Tongue (tissue), 2 donors: ENCODE data around the gene NDUFA7. TPM values are rescaled to one million over a fixed set of nuclear protein-coding genes. Genes with fewer than 3 reads are reported as not detected.
"Not testable (repeated sequence)": the region's sequence is repeated elsewhere in the genome, so short reads cannot be mapped to it uniquely, and the experiment has no call there.

Experiments
- DNase-seq: peaks from one replicate; pipeline ENCODE4 v3.0.0-alpha.2; 2015
- total RNA-seq: library from RNA; depleted of rRNA; stranded (reverse); fragments of >200 nt; gene quantifications from one replicate; pipeline ENCODE4 v1.2.3, GENCODE V29; 2014

The NDUFA7 gene
- total RNA-seq = 8.6 TPM

DNA sequence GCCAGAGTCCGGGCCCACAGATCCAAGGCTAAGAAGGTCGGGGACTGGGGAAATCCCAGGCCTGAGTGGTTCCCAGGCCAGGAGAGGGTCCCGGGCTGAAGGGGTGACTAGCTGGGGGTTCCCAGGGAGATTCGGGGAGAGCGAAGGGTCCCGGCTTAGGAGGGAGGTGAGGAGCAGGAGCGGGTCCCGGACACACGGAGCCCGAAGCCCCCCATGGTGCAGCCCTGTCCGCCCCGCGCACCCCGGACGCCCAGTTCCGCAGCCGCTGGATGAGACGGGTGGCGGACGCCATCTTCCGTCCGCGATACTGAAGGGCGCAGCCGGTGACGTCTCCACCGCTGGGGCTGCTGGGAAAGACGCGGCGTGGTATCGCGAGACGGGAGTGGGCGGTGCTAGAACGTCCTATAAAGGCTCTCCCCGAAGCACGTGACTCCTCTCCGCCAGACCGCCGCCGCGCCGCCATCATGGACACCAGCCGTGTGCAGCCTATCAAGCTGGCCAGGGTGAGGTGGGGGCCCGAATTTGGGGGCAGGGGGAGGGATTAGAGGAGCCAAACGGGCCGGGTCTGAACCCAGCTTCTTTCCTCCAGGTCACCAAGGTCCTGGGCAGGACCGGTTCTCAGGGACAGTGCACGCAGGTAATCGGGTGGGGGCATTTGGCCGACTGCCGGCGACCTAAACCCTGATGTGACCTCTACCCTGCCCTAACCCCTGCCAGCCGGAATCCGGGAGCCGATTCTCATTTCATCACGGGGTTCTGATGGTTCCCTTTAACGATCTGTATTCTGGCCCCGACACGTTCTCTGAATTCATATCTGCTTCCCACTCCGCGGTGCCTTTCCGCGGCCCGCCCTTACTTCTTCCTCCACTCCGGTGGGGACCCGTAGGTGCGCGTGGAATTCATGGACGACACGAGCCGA, at the start of gene NDUFA7, which contains the start of gene RPS28:
Gene NDUFA7 (minus strand): TSS at position 309 of the 919 bp plus-strand sequence. CDS start 17 bp downstream, at position 292.
Gene RPS28 (plus strand): TSS at position 430 of the 919 bp plus-strand sequence. CDS start 35 bp downstream, at position 465.
- peak; percentile 99 for DNase-seq

DNA sequence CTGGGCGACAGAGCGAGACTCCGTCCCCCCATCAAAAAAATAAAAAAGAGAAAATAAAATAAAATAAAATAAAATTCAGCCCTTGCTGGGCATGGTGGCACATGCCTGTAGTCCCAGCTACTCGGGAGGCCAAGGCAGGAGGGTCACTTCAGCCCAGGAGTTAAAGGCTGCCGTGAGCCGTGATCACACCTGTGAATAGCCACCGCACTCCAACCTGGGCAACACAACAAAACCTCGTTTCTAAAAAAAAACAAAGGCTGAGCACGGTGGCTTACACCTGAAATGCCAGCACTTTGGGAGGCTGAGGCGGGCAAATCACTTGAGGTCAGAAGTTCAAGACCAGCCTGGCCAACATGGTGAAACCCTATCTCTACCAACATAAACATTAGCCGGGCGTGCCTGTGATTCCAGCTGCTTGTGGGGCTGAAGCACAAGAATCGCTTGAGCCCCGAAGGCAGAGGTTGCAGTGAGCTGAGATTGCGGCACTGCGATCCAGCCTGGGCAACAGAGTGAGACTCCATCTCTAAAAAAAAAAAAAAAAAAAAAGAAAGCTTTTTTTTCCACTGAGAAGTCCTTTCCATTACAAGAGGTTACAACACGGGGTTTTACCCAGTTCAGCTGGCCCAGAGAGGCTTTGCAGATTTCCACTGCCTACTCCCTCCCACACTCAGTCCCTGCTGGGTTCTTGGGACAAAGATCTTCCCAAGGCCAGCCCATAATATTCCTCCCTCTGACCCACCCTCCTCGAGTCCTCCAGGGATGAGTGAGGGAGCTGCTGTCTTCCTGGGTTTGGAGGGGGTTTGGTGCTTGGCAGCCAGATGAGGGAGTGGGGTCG, 49.2 kb upstream of the NDUFA7 start:
- DNase-seq = peak; percentile 56

DNA sequence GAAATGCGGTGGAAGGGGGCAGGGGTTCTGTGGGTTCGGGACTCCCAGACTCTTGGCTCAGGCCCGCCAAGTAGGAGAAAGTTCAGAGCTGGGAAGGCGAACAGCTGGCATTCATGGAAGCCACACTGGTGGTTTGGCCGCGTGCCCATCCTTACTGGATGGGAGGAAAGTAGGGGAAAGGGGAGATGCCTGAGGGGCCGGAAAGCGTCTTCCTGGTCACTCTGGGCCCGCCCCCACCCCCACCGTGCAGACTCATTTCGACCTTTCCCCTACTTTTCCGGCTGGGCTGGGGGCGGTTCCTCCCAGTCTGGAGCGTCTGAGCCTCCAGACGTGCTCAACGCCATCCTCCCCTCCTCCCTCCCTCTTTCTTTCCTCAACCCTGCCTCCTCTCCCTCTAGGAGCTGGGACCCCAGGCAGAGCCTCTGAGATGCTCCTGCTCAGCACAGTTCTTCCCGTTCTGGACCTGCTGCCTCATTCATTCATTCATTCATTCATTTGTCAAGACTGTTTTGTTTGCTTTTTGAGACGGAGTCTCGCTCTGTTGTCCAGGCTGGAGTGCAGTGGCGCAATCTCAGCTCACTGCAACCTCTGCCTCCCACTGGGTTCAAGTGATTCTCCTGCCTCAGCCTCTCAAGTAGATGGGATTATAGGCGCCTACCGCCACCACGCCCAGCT, 46.3 kb upstream of the NDUFA7 start:
- peak; percentile 97 for DNase-seq

DNA sequence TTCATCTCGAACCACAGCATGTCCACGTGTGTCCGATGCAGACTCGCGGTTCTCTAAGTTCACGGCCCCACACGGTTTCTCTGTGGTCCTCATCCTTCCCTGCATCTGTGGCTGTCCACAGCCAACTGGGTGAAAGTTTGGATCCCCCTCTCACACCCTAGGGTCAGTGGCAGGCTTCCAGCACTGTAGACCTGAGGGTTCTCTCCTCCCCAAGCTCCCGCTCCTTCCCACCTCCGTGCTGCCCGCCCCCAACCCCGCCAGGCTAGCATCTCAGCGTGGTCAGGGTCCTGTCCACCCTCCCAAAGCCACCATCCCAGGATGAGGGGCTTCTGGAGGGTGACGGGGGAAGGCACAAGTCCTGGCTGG, 45.8 kb upstream of the NDUFA7 start:
- DNase-seq = peak; percentile 61

DNA sequence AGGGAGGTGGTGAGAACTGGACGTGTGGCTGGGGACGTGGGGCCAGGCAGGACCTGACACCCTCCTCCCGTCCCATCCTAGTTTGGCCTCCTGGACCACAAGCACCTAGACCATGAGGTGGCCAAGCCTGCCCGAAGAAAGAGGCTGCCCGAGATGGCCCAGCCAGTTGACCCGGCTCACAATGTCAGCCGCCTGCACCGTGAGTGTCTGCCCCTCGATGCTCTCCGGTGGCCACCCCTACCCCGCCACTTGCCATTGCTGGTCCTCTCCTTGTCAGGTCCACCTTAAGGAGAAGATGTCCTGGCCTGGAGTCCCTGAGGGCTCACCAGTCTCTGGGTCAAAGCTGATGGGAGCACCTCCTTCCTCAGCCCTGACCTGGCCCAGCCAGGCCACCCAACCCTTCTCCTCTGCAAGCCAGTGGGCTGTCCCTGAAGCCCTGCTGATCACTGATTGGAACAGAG, 45.0 kb upstream of the NDUFA7 start:
- DNase-seq = no peak

DNA sequence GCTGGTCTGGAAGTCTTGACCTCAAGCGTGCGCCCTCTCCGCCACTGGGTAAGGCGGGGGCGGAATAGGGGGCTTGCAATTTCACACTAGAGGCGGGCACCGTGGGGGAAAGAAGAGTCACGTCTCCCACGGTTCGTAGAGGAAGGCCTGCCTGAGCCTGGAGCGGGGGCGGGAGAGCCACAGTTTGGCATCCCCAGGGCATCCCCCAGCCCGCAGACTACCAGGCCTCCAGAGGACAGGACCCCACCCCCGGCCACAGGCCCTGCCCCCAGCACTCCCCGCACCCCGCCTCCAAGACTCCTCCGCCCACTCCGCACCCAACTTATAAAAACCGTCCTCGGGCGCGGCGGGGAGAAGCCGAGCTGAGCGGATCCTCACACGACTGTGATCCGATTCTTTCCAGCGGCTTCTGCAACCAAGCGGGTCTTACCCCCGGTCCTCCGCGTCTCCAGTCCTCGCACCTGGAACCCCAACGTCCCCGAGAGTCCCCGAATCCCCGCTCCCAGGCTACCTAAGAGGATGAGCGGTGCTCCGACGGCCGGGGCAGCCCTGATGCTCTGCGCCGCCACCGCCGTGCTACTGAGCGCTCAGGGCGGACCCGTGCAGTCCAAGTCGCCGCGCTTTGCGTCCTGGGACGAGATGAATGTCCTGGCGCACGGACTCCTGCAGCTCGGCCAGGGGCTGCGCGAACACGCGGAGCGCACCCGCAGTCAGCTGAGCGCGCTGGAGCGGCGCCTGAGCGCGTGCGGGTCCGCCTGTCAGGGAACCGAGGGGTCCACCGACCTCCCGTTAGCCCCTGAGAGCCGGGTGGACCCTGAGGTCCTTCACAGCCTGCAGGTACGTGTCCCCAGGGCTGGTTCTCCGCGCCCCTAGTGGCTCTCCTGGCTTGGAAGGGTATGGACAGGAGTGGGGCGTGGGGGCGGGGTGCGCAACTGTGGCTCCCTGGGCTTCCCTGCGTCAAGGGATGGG, 42.9 kb upstream of the NDUFA7 start, which contains the start of gene ANGPTL4:
Gene ANGPTL4 (plus strand): TSS at position 353 of the 969 bp plus-strand sequence. CDS start 167 bp downstream, at position 520.
- peak; percentile 64 for DNase-seq

DNA sequence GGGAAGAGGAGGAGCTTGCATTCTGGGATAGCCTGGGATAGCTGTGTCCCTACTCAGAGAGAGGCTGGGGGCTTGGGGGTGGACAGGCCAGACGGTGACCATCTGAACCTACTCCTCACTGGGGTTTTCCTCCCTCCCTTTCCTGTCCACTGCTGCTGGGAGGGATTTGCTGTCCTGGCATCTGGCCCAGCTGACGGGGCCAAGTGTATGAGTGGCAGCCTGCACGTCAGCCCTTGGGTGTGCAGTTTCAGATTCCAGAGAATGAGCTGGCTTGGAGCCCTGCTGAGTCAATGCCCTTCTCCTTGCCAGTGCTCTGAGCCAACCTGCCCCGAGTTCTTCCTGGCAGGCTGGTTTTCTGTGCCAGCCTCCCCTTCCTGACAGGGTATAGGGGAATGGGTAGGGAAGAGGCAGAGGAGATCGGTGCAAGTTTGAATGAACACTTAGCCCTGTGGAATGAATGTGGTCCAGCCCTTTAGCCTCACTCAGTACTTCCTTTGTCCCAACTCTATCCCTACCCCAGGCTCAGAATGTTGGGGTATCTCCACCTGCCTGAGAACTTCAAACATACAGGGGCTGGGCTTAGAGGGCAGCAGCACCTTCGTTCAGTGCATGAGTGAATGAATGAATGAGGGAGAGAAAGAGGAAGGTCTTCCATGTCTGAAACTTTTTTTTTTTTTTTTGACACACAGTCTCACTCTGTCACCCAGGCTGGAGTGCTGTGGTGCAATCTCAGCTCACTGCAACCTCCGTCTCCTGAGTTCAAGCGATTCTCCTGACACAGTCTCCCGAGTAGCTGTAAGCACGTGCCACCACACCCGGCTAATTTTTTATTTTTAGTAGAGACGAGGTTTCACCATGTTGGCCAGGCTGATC, 41.0 kb upstream of the NDUFA7 start:
- DNase-seq = peak; percentile 97

DNA sequence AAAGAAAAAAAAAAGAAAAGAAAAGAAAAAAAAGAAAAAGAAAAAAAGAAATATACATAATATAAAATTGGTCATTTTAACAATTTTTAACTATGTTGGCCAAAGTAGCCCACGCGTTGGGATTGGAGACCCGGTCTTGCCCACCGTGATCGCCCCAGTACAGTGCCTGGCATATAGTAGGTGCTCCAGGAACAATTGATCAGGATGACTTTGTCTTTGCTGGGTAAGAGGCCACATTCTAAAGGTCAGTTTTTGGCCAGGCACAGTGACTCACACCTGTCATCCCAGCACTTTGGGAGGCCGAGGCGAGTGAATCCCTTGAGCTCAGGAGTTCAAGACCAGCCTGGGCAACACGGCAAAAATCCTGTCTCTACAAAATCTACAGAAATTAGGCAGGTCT, 39.0 kb upstream of the NDUFA7 start:
- no peak for DNase-seq

DNA sequence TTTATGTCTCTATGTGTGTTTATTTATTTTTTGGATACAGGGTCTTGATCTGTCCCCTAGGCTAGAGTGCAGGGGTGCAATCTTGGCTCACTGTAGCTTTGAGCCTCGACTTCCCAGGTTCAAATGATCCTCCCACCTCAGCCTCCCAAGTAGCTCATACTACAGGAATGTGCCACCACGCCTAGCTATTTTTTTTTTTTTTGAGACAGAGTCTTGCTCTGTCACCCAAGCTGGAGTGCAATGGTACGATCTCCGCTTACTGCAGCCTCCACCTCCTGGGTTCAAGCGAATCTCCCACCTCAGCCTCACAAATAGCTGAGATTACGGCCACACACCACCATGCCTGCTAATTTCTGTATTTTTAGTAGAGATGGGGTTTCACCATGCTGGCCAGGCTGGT, 37.8 kb upstream of the NDUFA7 start:
- no peak for DNase-seq

DNA sequence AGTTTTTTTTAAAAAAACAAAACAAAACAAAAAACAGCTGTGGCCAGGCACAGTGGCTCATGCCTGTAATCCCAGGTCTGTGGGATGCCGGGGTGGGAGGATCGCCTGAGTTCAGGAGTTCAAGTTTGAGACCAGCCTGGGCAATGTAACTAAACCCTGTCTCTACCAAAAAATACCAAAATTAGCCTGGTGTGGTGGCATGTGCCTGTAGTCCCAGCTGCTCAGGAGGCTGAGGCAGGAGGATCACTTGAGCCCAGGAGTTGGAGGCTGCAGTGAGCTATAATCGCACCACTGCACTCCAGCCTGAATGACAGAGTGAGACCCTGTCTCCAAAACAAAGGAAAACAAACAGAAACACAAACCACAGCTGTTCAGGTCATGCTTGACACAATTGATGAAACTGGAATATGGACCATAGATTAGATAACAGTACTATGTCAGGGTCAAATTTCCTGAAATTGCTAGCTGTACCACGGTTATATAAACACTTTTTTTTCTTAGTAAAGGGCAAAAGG, 35.9 kb upstream of the NDUFA7 start:
- no peak for DNase-seq

DNA sequence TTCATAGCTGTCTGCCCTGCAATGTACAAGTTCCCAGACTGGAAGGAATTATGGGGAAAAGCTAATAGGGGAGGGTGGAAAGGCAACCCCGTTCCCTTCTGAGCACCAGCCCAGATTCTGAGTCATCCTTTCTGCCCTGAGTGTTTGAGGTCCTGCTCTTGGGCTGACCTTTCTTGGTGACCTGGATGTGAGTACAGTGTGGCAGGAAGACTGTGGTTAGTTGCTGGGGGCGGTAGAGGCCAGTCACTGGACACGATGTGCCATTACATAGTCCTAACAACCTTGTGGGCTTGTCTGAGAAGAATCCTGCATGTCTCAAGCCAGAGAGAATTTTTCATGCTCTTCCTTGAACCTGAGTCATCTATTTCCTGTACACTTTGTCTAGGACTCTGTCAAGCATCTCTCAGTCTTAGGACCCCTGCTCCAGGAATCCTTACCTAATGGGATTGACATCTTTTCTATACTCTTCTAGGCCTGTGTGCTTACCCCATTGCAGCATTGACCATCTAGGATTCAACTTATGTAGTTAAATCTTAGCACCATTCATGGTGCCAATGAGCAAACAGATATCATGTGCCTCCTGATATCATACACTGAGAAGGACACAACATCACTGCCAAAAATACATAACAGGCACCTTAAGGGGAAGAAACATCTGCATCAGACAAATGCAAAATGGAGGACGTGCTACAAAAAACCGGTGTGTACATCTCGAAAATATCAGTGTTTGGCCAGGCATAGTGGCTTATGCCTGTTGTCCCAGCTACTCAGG, 34.6 kb upstream of the NDUFA7 start:
- no peak for DNase-seq

DNA sequence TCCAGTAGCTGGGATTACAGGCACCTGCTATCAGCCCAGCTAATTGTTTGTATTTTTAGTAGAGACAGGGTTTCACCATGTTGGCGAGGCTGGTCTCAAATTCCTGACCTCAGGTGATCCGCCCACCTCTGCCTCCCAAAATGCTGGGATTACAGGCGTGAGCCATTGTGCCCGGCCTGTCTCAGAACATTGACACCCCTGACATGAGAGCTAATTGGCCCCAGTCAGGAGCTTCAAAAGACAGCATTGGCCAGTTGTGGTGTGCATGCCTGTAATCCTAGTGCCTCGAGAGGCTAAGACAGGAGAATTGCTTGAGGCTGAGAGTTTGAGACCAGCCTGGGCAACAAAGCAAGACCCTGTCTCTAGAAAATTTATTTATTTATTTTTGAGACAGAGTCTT, 31.7 kb upstream of the NDUFA7 start:
- not testable (repeated sequence) for DNase-seq

DNA sequence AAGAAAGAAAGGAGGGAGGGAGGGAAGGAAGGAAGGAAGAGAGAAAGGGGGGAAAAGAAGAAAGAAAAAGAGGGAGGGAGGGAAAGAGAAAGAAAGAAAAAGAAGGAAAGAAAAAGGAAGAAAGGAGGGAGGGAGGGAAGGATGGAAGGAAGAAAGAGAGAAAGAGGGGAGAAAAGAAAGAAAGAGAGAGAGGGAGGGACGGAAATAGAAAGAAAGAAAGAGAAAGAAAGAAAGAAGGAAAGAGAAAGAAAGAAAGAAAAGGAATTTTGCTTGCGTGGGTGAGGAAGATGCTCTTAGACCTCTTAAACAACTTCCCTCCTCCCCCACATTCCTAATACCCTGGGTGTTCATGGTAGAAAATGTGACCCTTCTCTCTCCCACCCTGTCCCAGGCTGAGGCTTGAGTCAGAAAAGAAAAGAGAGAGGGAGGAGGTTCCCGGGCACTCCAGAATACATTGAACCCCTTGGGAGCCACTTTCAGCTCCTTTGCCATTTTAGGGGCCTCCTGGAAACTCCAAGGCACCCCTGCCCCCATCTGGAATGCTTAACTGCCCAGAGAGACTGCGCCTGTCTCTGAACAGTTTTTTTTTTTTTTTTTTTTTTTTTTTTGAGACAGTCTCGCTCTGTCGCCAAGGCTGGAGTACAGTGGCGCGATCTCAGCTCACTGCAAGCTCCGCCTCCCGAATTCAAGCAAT, 31.1 kb upstream of the NDUFA7 start:
- DNase-seq = no peak

DNA sequence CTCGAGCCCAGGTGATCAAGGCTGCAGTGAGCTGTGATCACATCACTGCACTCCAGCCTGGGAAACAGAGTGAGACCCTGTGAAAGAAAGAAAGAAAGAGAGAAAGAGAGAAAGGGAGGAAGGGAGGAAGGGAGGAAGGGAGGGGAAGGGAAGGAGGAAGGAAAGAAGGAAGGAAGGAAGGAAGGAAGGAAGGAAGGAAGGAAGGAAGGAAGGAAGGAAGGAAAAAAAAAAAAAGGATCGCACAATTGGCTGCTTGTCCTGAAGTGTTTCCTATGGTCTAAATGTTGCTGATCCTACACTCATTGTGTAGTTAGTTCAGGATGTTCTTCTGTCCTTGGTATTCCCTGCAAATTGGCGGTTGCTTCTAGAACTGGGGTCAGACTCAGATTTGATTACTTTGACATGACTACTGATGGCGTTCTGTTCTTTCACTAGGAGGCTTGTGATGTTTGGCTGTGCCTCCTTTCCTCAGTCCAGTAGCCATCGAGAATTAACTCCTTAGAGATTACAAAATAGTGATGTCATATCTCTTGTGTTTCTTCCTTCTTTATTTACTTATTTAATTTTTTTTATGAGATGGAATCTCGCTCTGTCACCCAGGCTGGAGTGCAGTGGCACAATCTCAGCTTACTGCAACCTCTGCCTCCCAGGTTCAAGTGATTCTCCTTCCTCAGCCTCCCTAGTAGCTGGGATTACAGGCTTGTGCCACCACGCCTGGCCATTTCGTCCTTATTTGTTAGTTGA, 28.6 kb upstream of the NDUFA7 start:
- not testable (repeated sequence) for DNase-seq

DNA sequence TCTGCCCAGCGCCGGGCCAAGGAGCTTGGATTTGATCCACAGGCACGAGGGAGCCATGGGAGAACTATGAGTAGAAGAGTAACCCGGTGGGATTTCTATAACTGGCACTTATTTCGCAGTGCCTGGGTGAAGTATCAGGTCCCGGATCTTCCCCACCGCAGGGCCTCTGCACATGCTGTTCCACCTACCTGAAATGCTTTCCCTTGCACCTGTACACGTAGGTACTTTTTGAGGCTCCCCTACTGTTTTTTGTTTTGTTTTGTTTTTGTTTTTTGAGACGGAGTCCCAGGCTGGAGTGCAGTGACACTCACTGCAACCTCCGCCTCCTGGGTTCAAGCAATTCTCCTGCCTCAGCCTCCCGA, 22.3 kb upstream of the NDUFA7 start:
- no peak for DNase-seq

DNA sequence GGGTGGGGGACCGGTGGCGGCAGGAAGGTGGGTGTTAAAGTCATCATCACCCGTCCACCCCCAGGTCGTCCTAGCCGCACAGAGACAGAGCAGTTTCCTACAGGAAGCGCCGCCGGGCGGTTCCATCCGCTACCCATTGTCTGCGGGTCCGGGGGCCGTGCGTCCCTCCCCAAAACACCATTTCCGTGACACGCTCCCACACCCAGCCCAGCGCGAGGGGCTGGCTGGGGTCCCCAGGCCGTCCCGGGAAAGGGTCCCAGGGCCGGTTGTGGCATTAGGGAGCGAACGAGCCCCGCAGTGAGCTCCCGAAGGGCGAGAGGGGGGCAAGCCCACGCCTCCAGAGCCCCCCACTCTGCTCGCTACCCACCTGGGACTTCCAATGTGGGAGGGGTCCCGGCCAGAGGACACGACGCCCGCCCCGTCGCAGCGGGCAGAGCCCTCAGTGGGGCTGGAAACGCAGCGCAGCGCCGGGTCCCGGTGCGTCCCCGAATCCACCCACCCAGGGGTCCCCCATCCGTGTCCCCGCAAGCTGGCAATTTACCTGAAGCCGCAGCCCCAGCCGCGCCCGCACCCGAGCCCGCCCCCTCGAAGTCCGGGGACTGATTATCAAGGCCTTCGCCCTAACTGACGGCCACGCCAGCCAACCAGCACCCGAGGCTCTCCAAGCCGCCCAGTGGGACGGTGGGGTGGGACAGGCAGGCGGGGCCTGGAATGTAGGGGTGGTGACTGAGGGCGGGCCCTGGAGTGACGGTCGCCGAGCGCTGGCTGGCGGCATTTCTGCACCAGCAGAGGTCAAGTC, 21.7 kb upstream of the NDUFA7 start, which contains the start of gene KANK3:
Gene KANK3 (minus strand): TSS at position 579 of the 799 bp plus-strand sequence. CDS start 5,434 bp downstream, outside the sequence.
- peak; percentile 91 for DNase-seq

DNA sequence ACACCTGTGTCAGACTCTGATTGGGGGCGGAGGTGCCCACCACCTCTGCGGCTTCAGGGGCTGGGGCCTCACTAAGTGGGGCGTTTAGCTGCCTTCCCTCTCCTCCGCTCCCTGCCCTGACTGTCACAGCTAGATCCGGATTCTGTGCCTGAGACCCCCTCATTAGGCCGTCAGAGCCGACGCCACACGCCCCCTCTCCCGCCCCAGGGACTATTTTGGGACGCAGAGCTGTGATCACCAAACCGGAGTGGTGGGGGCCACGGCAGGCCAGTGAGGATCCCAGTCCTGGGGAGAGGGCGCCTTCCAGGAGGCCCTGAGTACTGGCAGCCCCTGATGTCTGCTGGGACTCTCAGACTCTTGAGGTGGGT, 21.1 kb upstream of the NDUFA7 start:
- no peak for DNase-seq
